Measurements from ENCODE around the gene PPP1R26. TPM values are rescaled to one million over a fixed set of nuclear protein-coding genes. Genes with fewer than 3 reads are reported as not detected.
"Not testable (repeated sequence)": the region's sequence is repeated elsewhere in the genome, so short reads cannot be mapped to it uniquely, and the experiment has no call there.

Gene PPP1R26
- 10 to 100 TPM; 23.9 to 39.2 (median 31.1) TPM for polyA plus RNA-seq (ENCODE audit: insufficient read length in 4 of 4)

GRCh38 chr9:135479469-135480052 is at the start of gene PPP1R26:
PPP1R26 (plus strand) TSS chr9:135479782; CDS start chr9:135484511, 4,729 bp downstream.
- DNase-seq (ENCODE audit: low read depth in 4 of 4, low spot score in 2 of 4), result no peak

GRCh38 chr9:135437259-135437658 is 42.3 kb upstream of the PPP1R26 start:
- no peak for DNase-seq (ENCODE audit: low read depth in 4 of 4, low spot score in 2 of 4)

- DNase-seq (ENCODE audit: low read depth in 4 of 4, low spot score in 2 of 4), result not testable (repeated sequence)
Observed at GRCh38 chr9:135437696-135438095, 41.9 kb upstream of the PPP1R26 start.

- not testable (repeated sequence) for DNase-seq (ENCODE audit: low read depth in 4 of 4, low spot score in 2 of 4)
Observed at GRCh38 chr9:135438581-135439232, 40.9 kb upstream of the PPP1R26 start.

DNA sequence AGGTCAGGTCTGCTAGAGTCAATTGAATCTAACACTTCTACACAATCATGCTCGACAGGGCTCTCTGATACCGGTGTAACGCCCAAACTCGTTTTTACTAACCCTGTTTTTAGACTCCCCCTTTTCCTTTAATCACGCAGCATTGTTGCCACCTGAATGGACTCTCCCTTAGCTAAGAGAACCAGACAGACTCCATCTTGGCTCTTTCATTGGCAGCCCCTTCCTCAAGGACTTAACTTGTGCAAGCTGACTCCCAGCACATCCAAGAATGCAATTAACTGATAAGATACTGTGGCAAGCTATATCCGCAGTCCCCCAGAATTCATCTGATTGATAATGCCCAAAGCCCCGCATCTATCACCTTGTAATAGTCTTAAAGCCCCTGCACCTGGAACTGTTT is 40.1 kb upstream of the PPP1R26 start:
- DNase-seq (ENCODE audit: low read depth in 4 of 4, low spot score in 2 of 4), result not testable (repeated sequence)

DNA sequence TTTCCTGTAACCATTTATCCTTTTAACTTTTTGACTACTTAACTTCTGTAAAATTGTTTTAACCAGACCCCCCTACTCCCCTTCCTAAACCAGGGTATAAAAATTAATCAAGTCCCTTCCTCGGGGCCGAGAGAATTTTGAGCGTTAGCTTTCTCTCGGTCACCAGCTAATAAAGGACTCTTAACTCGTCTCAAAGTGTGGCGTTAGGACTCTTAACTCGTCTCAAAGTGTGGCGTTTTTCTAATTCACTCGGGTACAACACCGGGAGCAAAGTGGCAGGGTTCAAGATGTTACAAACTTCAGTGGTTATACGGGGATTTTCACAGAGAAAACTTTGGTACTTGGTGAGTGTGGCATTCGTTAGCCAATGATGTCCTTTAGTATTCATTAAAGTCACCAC is 39.7 kb upstream of the PPP1R26 start:
- DNase-seq (ENCODE audit: low read depth in 4 of 4, low spot score in 2 of 4), result no peak

DNA sequence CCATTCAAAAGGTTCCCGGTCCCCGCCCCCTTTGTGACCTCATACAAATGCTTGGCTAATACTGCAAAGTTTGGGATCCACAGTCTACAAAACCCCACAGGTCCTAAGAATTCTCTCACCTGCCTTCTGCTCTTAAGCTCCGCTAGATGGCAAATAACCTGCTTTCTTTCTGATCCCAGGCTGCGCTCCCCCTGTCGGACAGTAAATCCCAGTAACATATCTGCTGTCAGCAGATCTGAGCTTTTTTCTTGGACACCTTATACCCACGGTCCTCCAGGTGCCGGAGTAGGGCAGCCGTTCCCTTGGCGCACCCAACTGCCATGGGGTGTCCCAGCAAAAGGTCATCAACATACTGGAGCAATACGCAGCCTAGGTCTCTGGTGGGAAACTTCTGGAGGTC is 39.0 kb upstream of the PPP1R26 start:
- no peak for DNase-seq (ENCODE audit: low read depth in 4 of 4, low spot score in 2 of 4)

DNA sequence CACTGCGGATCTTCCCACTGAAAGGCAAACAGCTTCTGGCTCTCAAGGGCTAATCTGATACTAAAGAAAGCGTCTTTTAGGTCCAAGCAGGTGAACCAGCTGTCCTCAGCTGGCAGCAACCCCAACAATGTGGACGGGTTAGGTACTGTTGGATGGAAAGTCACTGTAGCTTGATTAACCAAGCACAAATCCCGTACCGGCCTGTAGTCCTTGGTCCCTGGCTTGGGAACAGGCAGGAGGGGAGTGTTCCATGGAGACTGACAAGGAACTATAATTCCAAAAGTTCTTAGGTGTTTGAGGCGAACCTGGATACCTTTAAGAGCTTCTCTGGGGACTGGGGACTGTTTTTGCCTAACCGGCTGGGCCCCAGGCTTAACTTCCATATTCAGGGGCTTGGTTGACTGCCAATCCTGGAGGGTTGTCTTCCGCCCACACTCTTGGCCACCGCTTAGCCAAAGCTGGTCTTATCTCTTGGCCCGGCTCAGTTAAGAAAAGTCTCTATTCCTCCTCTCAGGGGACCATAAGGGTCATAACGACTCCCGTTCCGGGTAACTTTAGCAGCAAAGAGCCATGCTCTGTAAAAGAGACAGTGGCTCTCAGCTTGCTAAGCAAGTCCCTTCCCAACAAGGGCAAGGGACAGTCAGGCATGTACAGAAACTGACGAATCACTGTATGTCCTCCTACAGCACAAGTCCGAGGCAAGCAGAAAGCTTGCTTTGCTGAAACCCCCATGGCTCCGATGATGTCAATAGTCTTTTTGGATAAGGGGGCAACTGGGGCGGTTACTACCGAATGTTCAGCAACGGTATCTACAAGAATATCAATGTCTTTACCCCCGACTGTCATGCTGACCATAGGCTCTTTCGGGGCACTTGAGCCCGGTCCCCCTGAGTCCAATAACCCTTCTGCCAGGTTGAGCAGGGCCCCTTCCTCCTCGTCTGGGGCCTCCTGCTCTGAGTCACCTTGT is 38.2 kb upstream of the PPP1R26 start:
- DNase-seq (ENCODE audit: low read depth in 4 of 4, low spot score in 2 of 4), result not testable (repeated sequence)

DNA sequence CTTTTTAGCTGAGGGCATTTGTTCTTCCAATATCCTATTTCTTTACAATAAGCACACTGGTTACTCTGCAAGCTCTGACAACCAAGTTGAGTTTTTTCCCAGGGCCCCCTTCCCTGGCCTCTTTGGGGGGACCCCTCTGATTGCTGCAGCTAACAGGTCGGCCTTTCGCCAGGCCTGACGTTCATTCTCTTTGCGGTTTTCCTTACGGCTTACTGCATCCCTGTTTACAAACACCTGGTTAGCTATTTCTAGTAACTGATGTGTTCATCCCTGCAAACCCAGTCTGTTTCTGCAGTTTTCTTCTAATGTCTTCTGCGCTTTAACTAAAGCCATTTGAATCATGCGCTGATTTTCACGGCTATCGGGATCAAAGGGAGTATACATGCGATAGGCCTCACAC is 37.5 kb upstream of the PPP1R26 start:
- DNase-seq (ENCODE audit: low read depth in 4 of 4, low spot score in 2 of 4), result no peak

DNA sequence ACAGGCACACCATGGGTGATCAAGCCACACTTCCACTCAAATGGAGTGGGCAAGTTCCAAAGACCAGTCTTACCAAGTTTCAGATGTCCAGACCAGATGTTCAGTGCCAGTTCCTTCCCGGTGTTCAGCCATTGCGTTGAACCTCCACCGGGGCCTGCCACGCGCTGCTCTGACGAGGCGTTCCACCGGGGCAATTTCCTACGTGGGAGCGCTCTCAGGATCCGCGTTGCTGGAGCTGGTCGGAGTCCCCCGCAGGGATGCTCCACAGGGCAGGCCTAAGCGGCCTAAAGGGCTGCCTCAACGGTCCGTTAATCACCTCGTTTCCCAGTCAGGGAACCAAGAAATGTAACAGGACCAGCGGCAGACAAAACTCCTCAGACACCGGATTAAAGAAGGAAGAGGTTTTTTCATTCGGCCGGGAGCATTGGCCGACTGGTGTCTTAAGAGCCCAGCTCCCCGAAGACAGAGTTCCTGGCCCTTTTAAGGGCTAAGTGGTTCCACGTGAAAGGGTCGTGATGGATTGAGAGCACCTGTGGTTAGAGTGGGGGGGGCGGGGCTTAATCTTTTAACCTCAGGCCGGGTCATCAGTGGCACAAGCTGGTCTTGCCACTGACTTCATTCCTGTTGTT is 35.7 kb upstream of the PPP1R26 start:
- DNase-seq (ENCODE audit: low read depth in 4 of 4, low spot score in 2 of 4), result no peak

DNA sequence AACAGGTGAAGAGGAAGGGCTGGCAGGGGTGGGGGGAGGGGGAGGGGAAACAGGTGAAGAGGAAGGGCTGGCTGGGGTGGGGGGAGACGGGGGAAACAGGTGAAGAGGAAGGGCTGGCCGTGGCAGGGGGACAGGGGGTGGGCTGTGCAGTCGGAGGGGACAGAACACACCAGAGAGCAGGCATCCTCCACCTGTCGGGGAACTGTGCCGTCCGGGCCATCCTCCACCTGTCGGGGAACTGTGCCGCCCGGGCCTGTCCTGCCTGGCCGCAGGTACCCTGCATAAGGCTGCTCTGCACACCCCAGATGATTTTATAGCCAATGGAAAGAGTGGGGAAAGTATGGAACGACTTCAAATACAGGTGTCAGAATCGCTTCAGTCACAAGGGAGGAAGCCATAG is 32.5 kb upstream of the PPP1R26 start:
- DNase-seq (ENCODE audit: low read depth in 4 of 4, low spot score in 2 of 4), result no peak

DNA sequence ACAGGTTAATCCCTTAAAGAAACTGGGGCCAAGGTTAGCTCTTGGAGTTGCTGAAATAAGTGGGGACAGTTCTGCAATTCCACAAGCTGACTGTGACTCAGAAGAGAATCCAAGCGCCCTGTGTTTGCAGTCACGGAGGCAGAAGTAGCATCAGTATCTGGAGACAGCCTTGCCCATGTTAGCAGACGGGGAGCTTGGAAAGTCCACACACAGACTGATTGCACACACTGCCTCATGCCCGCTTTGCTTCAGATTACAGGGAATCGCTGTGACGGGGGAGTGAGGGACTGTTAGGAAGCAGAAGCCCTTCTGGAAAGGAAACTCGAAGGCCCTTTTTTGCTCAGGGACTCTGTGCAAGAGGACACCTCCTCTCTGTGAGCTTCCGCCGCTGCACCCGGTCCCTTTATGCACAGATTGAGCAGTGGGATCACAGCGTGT is 30.9 kb upstream of the PPP1R26 start:
- no peak for DNase-seq (ENCODE audit: low read depth in 4 of 4, low spot score in 2 of 4)

DNA sequence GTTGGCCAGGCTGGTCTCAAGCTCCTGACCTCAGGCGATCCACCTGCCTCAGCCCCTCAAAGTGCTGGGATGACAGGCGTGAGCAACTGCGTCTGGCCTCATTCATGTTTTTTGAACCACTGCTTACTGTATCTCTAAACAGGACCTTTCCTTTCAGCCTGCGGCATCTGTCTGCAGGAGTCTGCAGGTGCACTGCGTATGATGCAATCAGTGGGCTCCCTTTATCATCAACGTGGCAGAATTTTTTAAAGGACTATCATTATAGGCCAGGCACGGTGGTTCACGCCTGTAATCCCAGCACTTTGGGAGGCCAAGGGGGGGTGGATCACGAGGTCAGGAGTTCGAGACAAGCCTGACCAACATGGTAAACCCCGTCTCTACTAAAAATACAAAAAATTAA is 30.1 kb upstream of the PPP1R26 start:
- DNase-seq (ENCODE audit: low read depth in 4 of 4, low spot score in 2 of 4), result not testable (repeated sequence)

DNA sequence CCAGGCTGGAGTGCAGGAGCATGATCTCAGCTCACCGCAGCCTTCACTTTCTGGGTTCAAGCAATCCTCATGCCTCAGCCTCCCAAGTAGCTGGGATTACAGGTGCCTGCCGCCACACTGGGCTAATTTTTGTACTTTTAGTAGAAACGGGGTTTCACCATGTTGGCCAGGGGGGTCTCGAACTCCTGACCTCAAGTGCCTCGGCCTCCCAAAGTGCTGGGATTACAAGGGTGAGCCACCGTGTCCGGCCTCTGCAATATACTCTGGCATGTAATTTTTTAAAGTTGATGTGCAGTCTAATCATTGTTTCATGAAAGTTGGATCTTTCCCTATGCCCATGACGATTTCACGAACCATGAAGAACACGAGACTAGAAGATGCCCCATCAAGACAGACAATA is 28.6 kb upstream of the PPP1R26 start:
- no peak for DNase-seq (ENCODE audit: low read depth in 4 of 4, low spot score in 2 of 4)

DNA sequence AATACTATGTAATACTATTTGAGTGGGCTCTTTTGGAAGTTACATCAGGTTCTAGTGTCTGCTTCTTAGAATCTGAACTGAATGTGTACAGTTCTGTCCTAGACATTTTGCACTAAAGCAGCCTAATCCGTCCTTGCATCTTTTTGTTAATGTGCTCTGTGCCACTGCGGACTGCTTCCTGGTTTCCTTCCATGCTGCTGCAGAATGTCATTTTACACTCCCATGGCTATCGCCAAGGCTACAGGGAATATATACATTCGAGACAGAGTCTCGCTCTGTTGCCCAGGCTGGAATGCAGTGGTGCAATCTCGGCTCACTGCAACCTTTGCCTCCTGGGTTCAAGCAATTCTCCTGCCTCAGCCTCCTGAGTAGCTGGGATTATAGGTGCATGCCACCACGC is 27.7 kb upstream of the PPP1R26 start:
- DNase-seq (ENCODE audit: low read depth in 4 of 4, low spot score in 2 of 4), result not testable (repeated sequence)

DNA sequence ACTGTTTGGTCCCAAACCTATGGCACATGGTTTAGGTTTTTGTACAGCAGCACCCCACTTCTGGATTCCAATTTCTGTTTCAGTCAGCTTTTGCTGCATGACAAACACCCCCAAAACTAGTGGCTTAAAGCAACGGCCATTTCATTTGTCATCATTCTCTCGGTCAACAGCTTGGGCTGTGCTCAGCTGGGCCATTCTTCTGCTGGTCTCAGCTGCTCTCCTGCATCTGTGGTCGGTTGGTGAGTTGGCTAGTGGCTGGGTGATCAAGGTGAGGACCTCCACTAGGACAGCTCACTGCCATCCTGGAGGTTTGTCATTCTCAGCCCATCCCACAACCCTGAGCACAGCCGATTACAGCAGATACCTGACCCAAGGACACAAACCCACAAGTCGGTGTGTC is 24.8 kb upstream of the PPP1R26 start:
- DNase-seq (ENCODE audit: low read depth in 4 of 4, low spot score in 2 of 4), result no peak

DNA sequence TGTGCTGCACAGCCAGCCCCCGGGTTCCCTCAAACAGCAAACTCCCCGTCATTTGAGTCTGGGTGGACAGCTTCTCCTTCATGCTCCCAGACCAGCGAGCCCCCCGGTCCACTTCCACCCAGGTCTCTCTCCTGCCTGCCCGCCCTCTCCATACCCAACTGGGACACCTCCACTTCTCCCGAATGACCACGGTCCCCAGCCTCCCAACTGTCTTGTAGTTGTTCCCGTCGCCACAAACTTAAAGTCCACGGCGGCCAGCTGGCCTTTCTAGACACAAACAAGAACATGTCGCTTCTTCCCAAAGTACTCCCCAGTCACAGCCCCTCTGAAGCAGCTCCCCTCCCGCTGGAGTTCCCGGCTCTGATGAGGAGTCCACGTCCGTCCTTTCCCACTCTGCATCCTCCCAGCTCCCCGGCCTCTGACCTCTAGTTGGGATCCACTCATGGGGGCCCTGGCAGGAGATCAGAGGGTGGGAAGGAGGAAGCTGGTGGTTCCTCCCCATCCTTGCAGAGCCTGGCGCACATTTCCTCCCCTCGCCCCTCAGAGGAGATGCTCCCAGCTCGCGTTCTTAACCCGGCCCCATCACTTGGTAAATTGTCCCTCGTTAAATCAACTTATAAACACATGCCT is 24.1 kb upstream of the PPP1R26 start:
- DNase-seq (ENCODE audit: low read depth in 4 of 4, low spot score in 2 of 4), result no peak

DNA sequence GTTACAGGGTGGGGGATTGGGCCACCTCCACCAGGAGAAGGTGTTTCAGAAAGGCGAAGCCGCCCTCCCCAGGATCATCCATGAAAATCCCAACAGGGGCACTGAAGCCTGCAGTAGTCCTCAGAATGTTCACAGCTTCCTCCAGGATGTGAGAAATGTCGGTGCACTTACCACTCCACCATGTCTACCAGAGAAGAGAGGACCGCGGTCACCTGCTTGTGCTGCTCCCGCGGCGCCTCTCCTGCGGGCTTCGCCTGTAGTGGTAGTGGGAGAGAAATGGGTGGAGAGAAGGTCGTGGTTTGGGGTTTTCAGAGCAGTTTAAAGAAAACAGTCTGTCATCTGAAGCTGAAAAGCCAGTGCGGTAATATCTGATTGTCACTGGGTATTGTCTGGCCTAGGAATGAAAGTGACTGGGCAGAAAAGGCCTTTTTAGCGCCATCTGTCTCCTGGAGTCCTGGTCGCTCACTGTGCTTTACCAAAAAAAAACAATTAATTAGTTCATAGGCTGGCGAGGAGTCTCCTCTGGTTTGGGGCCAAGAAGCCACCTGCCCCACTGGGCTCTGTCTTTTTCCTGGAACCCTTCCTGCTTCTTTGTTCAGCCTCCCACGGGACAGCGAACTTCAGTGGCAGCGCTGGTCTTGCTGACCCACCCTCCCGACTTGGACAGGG is 23.0 kb upstream of the PPP1R26 start:
- DNase-seq (ENCODE audit: low read depth in 4 of 4, low spot score in 2 of 4), result no peak

- DNase-seq (ENCODE audit: low read depth in 4 of 4, low spot score in 2 of 4), result not testable (repeated sequence)
Observed at GRCh38 chr9:135458478-135458877, 21.1 kb upstream of the PPP1R26 start.

DNA sequence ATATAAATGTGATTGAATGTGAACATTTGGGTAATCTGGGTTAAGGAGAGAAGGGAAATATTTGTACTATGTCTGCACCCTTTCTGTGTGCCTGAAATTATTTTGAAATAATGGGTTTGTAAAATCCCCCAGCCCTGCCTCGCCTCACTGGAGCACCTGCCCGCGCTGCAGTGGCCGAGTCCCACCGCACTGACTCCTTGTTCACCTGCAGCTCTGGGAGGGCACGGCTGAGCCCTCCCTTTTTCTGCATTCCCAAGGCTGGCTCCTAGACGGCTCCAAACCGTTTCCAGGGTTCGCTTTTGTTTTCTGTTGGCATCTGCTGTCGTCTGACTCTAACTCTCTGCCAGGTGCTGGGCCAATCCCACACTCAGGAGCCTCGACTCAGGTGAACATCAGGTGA is 17.6 kb upstream of the PPP1R26 start:
- DNase-seq (ENCODE audit: low read depth in 4 of 4, low spot score in 2 of 4), result no peak

Data from left renal cortex interstitium (tissue), 4 donors.